ENCODE results near the gene OAS3.

OAS3 gene

DNA sequence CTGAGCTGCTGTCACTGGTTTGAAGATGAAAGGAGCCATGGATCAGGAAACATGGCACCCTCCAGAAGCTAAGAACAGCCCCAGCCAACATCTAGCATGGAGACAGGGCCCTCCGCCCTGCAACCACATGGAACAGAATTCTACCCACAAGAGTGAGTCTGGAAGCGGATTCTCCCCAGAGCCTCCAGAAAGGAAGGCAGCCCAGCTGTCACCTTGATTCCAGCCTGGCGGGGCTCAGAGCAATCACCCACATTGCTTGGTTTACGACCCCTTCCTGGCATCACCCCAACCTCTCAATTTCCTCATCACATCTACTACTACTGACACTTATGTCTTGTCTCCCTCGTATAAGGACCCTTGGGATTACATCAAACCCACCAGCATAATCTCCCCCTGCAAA, 78.5 kb downstream of the OAS3 start:
- DNase-seq (ENCODE audit: low read depth): no peak

DNA sequence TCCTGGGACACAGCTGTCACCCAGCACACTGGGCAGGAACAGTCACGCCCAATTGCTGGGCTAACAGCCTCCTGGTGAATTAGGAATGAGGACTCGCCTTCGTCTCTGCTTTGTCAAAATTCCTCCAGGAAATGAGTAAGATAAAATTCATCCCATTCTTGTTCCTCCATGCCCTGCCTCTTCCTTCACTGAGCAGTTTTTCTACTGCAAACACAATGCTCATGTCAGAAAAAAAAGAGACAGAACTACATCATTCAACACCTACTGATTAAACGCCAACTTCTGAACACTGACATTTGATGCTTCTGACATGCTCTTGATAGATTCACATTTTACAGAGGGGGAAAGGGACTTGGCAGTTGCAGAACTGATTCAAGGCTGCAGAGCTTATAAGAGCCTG, 80.8 kb downstream of the OAS3 start:
- DNase-seq (ENCODE audit: low read depth): peak; percentile 36

DNA sequence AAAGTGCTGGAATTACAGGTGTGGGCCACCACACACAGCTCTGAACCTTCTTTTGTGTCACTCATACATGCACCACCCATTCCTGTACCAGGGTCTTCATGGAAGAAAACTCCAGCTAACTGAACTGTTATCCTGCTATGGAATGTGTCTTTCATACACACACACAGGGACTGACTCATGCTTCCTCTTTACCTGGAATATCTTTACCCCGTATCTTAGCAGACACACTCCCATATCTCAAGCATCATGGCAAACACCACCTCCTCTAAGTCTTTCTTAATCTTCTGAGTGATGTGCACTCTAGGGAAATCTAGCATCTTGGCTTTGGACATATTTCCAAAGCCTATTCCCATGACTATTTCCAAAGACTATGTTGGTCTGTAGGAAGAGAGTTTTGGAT, 83.2 kb downstream of the OAS3 start:
- DNase-seq (ENCODE audit: low read depth): no peak

Measured in HS-5 (cell line).